Liver (tissue), 9 donors: ENCODE data around the gene DOCK2. TPM values are rescaled to one million over a fixed set of nuclear protein-coding genes. Genes with fewer than 3 reads are reported as not detected.

Experiments used
- DNase-seq: peaks from one replicate; pipeline ENCODE4 v3.0.0-alpha.2; 2017; ENCODE audit warnings: low spot score
- H3K27ac ChIP-seq, 2 donors: one replicate each; pipeline ENCODE4 v1.7.0; 2013; ENCODE audit warnings: inconsistent platforms in 2 of 2, low read length in 2 of 2, control low read depth in 1 of 2, low read depth in 1 of 2, mild to moderate bottlenecking in 1 of 2
- H3K27me3 ChIP-seq, 4 donors: one replicate each; pipeline versions ENCODE4 v1.6.1 to v1.7.0; 2013; ENCODE audit warnings: low read length in 3 of 4, inconsistent platforms in 1 of 4, mild to moderate bottlenecking in 1 of 4, moderate library complexity in 1 of 4; ENCODE audit not compliant: control insufficient read depth in 4 of 4, insufficient read depth in 4 of 4
- H3K36me3 ChIP-seq, 4 donors: one replicate each; pipeline versions ENCODE4 v1.6.1 to v1.7.0; 2013; ENCODE audit warnings: low read length in 3 of 4, mild to moderate bottlenecking in 3 of 4, low read depth in 1 of 4, moderate library complexity in 1 of 4; ENCODE audit not compliant: control insufficient read depth in 4 of 4, insufficient read depth in 3 of 4
- H3K4me1 ChIP-seq, 4 donors: one replicate each; pipeline versions ENCODE4 v1.6.1 to v1.7.0; 2013; ENCODE audit warnings: low read length in 3 of 4, mild to moderate bottlenecking in 3 of 4, moderate library complexity in 1 of 4; ENCODE audit not compliant: control insufficient read depth in 4 of 4, insufficient read depth in 4 of 4
- H3K4me3 ChIP-seq, 3 donors: one replicate each; pipeline versions ENCODE4 v1.6.1 to v1.7.0; 2013; ENCODE audit warnings: low read length in 3 of 3, control low read depth in 1 of 3, low read depth in 1 of 3, mild to moderate bottlenecking in 1 of 3
- H3K9ac ChIP-seq, 2 donors: one replicate each; pipeline ENCODE4 v1.7.0; 2013; ENCODE audit warnings: low read length in 2 of 2, mild to moderate bottlenecking in 2 of 2, moderate library complexity in 2 of 2, control low read depth in 1 of 2, low read depth in 1 of 2
- H3K9me3 ChIP-seq, 4 donors: one replicate each; pipeline versions ENCODE4 v1.6.1 to v1.7.0; 2013; ENCODE audit warnings: low read length in 3 of 4; ENCODE audit not compliant: control insufficient read depth in 4 of 4
- EGR1 ChIP-seq, 2 donors: IDR thresholded peaks; 2 replicates each; pipeline ENCODE4 v1.6.1; 2016 to 2018; ENCODE audit warnings: antibody characterized with exemption in 2 of 2, low read depth in 2 of 2
- FOXA2 ChIP-seq: IDR thresholded peaks from 2 replicates; pipeline ENCODE4 v1.6.1; 2016; ENCODE audit warnings: antibody characterized with exemption
- GABPA ChIP-seq, 2 donors: IDR thresholded peaks in 1 of 2; conservative IDR thresholded peaks in 1 of 2; 2 replicates each; pipeline ENCODE4 v1.6.1; 2016; ENCODE audit warnings: antibody characterized with exemption in 2 of 2, mild to moderate bottlenecking in 1 of 2, moderate library complexity in 1 of 2
- HNF4A ChIP-seq, 2 donors: conservative IDR thresholded peaks; 2 replicates each; pipeline ENCODE4 v1.6.1; 2016; ENCODE audit warnings: antibody characterized with exemption in 2 of 2, mild to moderate bottlenecking in 2 of 2
- HNF4G ChIP-seq: IDR thresholded peaks from 2 replicates; pipeline ENCODE4 v1.6.1; 2016; ENCODE audit warnings: antibody characterized with exemption
- NR2F2 ChIP-seq: IDR thresholded peaks from 2 replicates; pipeline ENCODE4 v1.6.1; 2016; ENCODE audit warnings: antibody characterized with exemption
- RAD21 ChIP-seq, 2 donors: IDR thresholded peaks; 2 replicates each; pipeline ENCODE4 v1.6.1; 2016; ENCODE audit warnings: antibody characterized with exemption in 2 of 2, mild to moderate bottlenecking in 2 of 2
- RXRA ChIP-seq, 2 donors: IDR thresholded peaks; 2 replicates each; pipeline ENCODE4 v1.6.1; 2017 to 2018; ENCODE audit warnings: antibody characterized with exemption in 2 of 2, mild to moderate bottlenecking in 1 of 2
- SP1 ChIP-seq: IDR thresholded peaks from 2 replicates; pipeline ENCODE4 v1.6.1; 2018; ENCODE audit warnings: antibody characterized with exemption, mild to moderate bottlenecking
- TAF1 ChIP-seq: conservative IDR thresholded peaks from 2 replicates; pipeline ENCODE4 v1.6.1; 2016; ENCODE audit warnings: antibody characterized with exemption, mild to moderate bottlenecking
- YY1 ChIP-seq: IDR thresholded peaks from 2 replicates; pipeline ENCODE4 v1.6.1; 2016; ENCODE audit warnings: antibody characterized with exemption, mild to moderate bottlenecking
- WGBS: extraction: QIAGEN DNeasy Blood & Tissue Kit; methylation state at CpG from one replicate; pipeline ENCODE4 v1.1.7; 2013; 5-methylcytosine and 5-hydroxymethylcytosine counted together
- polyA plus RNA-seq, 2 donors: library from polyadenylated mRNA; stranded (reverse) in 1 of 2; unstranded in 1 of 2; fragments of 200-250 nt in 1 of 2; fragments of >200 nt in 1 of 2; fragmentation: Nextera tagmentation in 1 of 2; extraction: Ambion mirVana in 1 of 2; gene quantifications; one replicate each; pipeline versions ENCODE4 v1.2.1 to v1.2.3, GENCODE V29; 2013 to 2015
- total RNA-seq, 2 donors: library from RNA; depleted of rRNA; stranded (reverse); fragments of >200 nt; gene quantifications; one replicate each; pipeline ENCODE4 v1.2.3, GENCODE V29; 2014
- TF ChIP-seq, protein P1 (sequence below): IDR thresholded peaks from 2 replicates; pipeline ENCODE4 v1.6.1; 2016; ENCODE audit warnings: antibody characterized with exemption, mild to moderate bottlenecking
- TF ChIP-seq, protein P2 (sequence below): IDR thresholded peaks from 2 replicates; pipeline ENCODE4 v1.6.1; 2016; ENCODE audit warnings: antibody characterized with exemption
- TF ChIP-seq, protein P3 (sequence below): fragments of 150-350 bp; IDR thresholded peaks from 2 replicates; pipeline ENCODE4 v1.5.1; 2017; ENCODE audit warnings: improper control_type of control experiment, low read depth, low read length; ENCODE audit not compliant: missing input control
- TF ChIP-seq, protein P4 (sequence below): IDR thresholded peaks from 2 replicates; pipeline ENCODE4 v1.6.1; 2016; ENCODE audit warnings: antibody characterized with exemption
- TF ChIP-seq, protein P5 (sequence below): IDR thresholded peaks from 2 replicates; pipeline ENCODE4 v1.6.1; 2016; ENCODE audit warnings: antibody characterized with exemption
- donor health status: healthy.
- donor health status: healthy.
- donor health status: healthy.
- donor health status: healthy.
- donor health status: healthy.

The DOCK2 gene
- total and polyA plus RNA-seq, 4 donors = 2.3 to 26.6 (median 8.2) TPM

DNA sequence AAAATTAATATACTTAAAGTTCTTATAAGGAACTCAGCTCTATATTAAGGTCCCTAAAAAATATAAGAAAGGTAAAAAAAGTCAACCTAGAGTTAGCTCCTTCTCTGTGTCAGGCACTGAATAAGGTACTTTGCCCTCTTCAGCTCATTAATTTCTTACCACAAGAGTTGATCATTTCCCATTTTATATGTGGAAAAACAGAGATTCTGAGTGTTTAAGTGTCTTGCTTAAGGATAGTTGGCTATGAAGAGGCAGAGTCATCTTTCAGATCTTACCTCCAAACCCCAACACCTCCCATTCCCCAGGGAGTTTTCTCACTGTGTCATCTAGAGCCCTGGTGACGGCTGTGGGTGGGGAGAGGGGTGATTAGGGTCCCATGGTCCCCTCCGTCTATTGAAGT is 302.7 kb downstream of the DOCK2 start:
- 72% methylated on average over 2 of the region's 2 CpGs for WGBS
- H3K27ac ChIP-seq = no peak overlapping the region
- DNase-seq = no peak

DNA sequence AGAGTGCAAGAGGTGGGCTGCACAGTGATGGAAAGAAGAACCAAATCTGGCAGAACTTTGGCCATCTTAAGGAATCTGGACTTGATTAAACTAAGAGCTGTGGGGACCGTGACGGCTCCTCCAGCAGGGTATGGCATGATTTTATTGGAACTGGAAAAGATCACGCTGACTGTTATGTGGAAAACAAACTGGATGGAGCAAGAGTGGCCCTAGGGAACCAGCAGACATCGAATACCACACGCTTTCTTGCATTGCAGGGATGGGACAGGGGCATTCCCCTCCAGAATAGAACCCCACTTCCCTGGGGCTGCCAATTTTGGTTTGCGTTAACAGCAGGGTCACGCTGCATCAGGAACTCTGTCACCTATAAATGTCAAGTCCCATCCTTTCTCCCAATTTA is 304.5 kb downstream of the DOCK2 start:
- 88% methylated on average over 7 of the region's 7 CpGs for WGBS
- Histone ChIP-seq H3K4me1 (no peaks in the 10 kb centered on the region), H3K27me3 (no peaks in the 10 kb centered on the region), H3K4me3 (no peak overlapping the region), H3K27ac (no peak overlapping the region), H3K9me3 (no peaks in the 10 kb centered on the region), H3K9ac (no peak overlapping the region), H3K36me3 (no peaks in the 10 kb centered on the region)
- no peak for DNase-seq
- TF ChIP-seq, protein P1, sequence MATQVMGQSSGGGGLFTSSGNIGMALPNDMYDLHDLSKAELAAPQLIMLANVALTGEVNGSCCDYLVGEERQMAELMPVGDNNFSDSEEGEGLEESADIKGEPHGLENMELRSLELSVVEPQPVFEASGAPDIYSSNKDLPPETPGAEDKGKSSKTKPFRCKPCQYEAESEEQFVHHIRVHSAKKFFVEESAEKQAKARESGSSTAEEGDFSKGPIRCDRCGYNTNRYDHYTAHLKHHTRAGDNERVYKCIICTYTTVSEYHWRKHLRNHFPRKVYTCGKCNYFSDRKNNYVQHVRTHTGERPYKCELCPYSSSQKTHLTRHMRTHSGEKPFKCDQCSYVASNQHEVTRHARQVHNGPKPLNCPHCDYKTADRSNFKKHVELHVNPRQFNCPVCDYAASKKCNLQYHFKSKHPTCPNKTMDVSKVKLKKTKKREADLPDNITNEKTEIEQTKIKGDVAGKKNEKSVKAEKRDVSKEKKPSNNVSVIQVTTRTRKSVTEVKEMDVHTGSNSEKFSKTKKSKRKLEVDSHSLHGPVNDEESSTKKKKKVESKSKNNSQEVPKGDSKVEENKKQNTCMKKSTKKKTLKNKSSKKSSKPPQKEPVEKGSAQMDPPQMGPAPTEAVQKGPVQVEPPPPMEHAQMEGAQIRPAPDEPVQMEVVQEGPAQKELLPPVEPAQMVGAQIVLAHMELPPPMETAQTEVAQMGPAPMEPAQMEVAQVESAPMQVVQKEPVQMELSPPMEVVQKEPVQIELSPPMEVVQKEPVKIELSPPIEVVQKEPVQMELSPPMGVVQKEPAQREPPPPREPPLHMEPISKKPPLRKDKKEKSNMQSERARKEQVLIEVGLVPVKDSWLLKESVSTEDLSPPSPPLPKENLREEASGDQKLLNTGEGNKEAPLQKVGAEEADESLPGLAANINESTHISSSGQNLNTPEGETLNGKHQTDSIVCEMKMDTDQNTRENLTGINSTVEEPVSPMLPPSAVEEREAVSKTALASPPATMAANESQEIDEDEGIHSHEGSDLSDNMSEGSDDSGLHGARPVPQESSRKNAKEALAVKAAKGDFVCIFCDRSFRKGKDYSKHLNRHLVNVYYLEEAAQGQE = no peak
- TF ChIP-seq, protein P2, sequence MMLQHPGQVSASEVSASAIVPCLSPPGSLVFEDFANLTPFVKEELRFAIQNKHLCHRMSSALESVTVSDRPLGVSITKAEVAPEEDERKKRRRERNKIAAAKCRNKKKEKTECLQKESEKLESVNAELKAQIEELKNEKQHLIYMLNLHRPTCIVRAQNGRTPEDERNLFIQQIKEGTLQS = no peak
- TF ChIP-seq SP1 (no peak), RXRA (IDR thresholded peaks at IDR 0.05) (no peak), HNF4A (conservative IDR thresholded peaks at IDR 0.05) (no peak), YY1 (no peak), NR2F2 (no peak), RAD21 (IDR thresholded peaks at IDR 0.05) (no peak), GABPA (IDR thresholded peaks at IDR 0.05 in 1 of 2, conservative IDR thresholded peaks at IDR 0.05 in 1 of 2) (no peak)
- TF ChIP-seq, protein P3, sequence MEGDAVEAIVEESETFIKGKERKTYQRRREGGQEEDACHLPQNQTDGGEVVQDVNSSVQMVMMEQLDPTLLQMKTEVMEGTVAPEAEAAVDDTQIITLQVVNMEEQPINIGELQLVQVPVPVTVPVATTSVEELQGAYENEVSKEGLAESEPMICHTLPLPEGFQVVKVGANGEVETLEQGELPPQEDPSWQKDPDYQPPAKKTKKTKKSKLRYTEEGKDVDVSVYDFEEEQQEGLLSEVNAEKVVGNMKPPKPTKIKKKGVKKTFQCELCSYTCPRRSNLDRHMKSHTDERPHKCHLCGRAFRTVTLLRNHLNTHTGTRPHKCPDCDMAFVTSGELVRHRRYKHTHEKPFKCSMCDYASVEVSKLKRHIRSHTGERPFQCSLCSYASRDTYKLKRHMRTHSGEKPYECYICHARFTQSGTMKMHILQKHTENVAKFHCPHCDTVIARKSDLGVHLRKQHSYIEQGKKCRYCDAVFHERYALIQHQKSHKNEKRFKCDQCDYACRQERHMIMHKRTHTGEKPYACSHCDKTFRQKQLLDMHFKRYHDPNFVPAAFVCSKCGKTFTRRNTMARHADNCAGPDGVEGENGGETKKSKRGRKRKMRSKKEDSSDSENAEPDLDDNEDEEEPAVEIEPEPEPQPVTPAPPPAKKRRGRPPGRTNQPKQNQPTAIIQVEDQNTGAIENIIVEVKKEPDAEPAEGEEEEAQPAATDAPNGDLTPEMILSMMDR = no peak
- TF ChIP-seq, protein P4, sequence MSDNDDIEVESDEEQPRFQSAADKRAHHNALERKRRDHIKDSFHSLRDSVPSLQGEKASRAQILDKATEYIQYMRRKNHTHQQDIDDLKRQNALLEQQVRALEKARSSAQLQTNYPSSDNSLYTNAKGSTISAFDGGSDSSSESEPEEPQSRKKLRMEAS = no peak

More for the DNA sequence above, 302.7 kb downstream of the DOCK2 start:
- no peaks in the 10 kb centered on the region for H3K27me3 ChIP-seq
- H3K9me3 ChIP-seq = no peaks in the 10 kb centered on the region
- H3K36me3 ChIP-seq = no peaks in the 10 kb centered on the region
- H3K9ac ChIP-seq = no peak overlapping the region
- H3K4me3 ChIP-seq = no peak overlapping the region
- no peak for TF ChIP-seq YY1
- no peak for TF ChIP-seq FOXA2
- TF ChIP-seq SP1 = no peak
- TF ChIP-seq, protein P4 = no peak
- TF ChIP-seq EGR1 (IDR thresholded peaks at IDR 0.05; ENCODE audit: low read depth in 2 of 2) = no peak
- no peak for TF ChIP-seq TAF1
- no peak for TF ChIP-seq RAD21 (IDR thresholded peaks at IDR 0.05)
- TF ChIP-seq, protein P1 = no peak
- TF ChIP-seq, protein P5, sequence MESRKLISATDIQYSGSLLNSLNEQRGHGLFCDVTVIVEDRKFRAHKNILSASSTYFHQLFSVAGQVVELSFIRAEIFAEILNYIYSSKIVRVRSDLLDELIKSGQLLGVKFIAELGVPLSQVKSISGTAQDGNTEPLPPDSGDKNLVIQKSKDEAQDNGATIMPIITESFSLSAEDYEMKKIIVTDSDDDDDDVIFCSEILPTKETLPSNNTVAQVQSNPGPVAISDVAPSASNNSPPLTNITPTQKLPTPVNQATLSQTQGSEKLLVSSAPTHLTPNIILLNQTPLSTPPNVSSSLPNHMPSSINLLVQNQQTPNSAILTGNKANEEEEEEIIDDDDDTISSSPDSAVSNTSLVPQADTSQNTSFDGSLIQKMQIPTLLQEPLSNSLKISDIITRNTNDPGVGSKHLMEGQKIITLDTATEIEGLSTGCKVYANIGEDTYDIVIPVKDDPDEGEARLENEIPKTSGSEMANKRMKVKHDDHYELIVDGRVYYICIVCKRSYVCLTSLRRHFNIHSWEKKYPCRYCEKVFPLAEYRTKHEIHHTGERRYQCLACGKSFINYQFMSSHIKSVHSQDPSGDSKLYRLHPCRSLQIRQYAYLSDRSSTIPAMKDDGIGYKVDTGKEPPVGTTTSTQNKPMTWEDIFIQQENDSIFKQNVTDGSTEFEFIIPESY = no peak
- TF ChIP-seq HNF4G = no peak
- TF ChIP-seq RXRA (IDR thresholded peaks at IDR 0.05) = no peak
- no peak for TF ChIP-seq GABPA (IDR thresholded peaks at IDR 0.05 in 1 of 2, conservative IDR thresholded peaks at IDR 0.05 in 1 of 2)
- no peaks in the 10 kb centered on the region for H3K4me1 ChIP-seq
